MCF 10A (cell line): ENCODE measurements around the gene BAX. TPM values are rescaled to one million over a fixed set of nuclear protein-coding genes. Genes with fewer than 3 reads are reported as not detected.
A peak's percentile ranks its signal among the peaks of the same experiment; 100 is the strongest.

Source experiments
- BruUV-seq: library from RNA; stranded (reverse); fragments of 400-500 nt; replicated peaks from 2 replicates; lab custom pipeline; 2021; lab: Mats Ljungman, UMichigan
- CTCF ChIA-PET: fragments of 300-600 bp; sonication (Branson Sonifier 250); formaldehyde crosslinking; extraction: SDS; loops from one replicate; lab custom pipeline; 2021; ENCODE audit warnings: antibody characterized with exemption, inconsistent platforms; lab: Yijun Ruan, JAX
- POLR2A ChIA-PET: fragments of 300-600, 350-650 bp; sonication (Branson Sonifier 250); formaldehyde crosslinking; extraction: SDS; loops from one replicate; lab custom pipeline; 2020; ENCODE audit warnings: antibody characterized with exemption, inconsistent platforms; lab: Yijun Ruan, JAX
- DNase-seq: peaks from one replicate; pipeline ENCODE4 v3.0.0-alpha.2; 2018; ENCODE audit not compliant: unreplicated experiment
- H3K27ac Mint-ChIP-seq: one replicate; pipeline ENCODE4 v1.8.0; 2022; ENCODE audit warnings: mild to moderate bottlenecking, low read depth, mixed read lengths; ENCODE audit not compliant: unreplicated experiment
- H3K27me3 Mint-ChIP-seq: one replicate; pipeline ENCODE4 v1.8.0; 2022; ENCODE audit warnings: mixed read lengths; ENCODE audit not compliant: insufficient read depth, unreplicated experiment
- H3K36me3 Mint-ChIP-seq: one replicate; pipeline ENCODE4 v1.8.0; 2022; ENCODE audit warnings: mild to moderate bottlenecking, moderate library complexity, mixed read lengths; ENCODE audit not compliant: insufficient read depth, unreplicated experiment
- H3K4me1 Mint-ChIP-seq: one replicate; pipeline ENCODE4 v1.8.0; 2022; ENCODE audit warnings: mixed read lengths; ENCODE audit not compliant: insufficient read depth, unreplicated experiment
- H3K4me3 Mint-ChIP-seq: one replicate; pipeline ENCODE4 v1.8.0; 2022; ENCODE audit warnings: mild to moderate bottlenecking, moderate library complexity, mixed read lengths; ENCODE audit not compliant: unreplicated experiment
- H3K9me3 Mint-ChIP-seq: one replicate; pipeline ENCODE4 v1.8.0; 2022; ENCODE audit warnings: mixed read lengths; ENCODE audit not compliant: unreplicated experiment
- intact Hi-C: fragments of 100-400 bp; cut with micrococcal nuclease; formaldehyde crosslinking; loops from 2 replicates; pipeline ENCODE4 v1.14.1; 2022
- total RNA-seq: library from RNA; stranded (reverse); gene quantifications from 2 replicates; pipeline ENCODE4 v1.2.3, GENCODE V29; 2022
- TF ChIP-seq, protein P1 (sequence below): fragments of 200-600 bp; IDR thresholded peaks from one replicate; pipeline ENCODE4 v1.8.0; 2022; ENCODE audit warnings: antibody characterized with exemption, mild to moderate bottlenecking; ENCODE audit not compliant: unreplicated experiment

BAX gene
- total RNA-seq, 1 experiment from 2014 or later, result 152 TPM

DNA sequence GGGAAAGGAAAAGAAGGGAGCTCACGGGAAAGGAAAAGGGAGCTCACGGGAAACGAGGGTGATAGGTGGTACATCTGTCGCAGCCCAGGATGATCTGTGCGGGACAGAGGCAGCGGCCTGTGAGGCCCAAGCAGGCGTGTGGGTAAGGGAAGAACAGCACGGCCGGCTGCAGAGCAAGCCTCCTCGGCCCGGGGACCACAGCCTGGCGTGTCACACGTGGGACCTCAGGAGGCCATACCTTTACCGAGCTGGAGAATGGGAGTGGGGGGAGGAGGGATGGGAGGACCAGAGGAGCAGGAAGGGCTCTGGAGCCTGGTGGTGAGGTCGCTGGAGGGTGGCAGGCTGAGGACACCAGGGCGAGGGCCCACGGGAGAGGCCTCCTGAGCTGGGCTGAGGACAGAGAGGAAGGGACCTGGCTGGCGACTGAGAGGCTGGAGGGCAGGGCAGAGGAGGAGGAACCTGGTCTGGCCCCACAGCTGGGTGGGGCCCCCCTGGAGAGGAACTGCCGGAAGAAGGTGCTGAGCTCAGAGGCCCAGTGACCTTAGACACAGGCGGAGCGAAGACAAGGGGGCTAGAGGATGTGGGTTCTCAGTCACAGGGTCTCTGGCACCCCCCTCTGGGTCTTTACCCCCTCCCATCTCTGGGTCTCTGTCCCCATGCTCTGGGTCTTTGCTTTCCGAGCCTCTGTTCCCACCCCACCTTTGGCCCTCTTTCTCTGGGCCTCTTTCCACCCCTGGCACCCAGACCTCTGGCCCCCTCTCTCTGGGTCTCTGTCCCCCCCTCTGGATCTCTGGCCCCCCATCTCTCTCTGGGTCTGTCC, 7.6 kb downstream of the BAX start:
- DNase-seq, result peak; percentile 34
- BruUV-seq, result no TSS peak
- TF ChIP-seq, protein P1, sequence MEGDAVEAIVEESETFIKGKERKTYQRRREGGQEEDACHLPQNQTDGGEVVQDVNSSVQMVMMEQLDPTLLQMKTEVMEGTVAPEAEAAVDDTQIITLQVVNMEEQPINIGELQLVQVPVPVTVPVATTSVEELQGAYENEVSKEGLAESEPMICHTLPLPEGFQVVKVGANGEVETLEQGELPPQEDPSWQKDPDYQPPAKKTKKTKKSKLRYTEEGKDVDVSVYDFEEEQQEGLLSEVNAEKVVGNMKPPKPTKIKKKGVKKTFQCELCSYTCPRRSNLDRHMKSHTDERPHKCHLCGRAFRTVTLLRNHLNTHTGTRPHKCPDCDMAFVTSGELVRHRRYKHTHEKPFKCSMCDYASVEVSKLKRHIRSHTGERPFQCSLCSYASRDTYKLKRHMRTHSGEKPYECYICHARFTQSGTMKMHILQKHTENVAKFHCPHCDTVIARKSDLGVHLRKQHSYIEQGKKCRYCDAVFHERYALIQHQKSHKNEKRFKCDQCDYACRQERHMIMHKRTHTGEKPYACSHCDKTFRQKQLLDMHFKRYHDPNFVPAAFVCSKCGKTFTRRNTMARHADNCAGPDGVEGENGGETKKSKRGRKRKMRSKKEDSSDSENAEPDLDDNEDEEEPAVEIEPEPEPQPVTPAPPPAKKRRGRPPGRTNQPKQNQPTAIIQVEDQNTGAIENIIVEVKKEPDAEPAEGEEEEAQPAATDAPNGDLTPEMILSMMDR, result no peak
- Mint-ChIP-seq H3K27me3 (no peaks in the 10 kb centered on the region), H3K4me3 (peak overlapping the region; percentile 21), H3K27ac (peak overlapping the region; percentile 49), H3K4me1 (peaks cover 35% of the 10 kb centered on the region), H3K36me3 (peaks cover 70% of the 10 kb centered on the region), H3K9me3 (no peaks in the 10 kb centered on the region)
- ChIA-PET CTCF (interaction anchor here (1.2 kb wide), 1 partner anchor 9 kb away, joined by 3 read pairs; no protein-coding TSS in a partner anchor), POLR2A (interaction anchor here (0.7 to 4.1 kb wide), 3 partner anchors 8 to 90 kb away, joined by 3 to 23 read pairs (median 4); partner anchors contain the start of genes GYS1, PPP1R15A and RUVBL2)
- intact Hi-C loops, result no loop called here

DNA sequence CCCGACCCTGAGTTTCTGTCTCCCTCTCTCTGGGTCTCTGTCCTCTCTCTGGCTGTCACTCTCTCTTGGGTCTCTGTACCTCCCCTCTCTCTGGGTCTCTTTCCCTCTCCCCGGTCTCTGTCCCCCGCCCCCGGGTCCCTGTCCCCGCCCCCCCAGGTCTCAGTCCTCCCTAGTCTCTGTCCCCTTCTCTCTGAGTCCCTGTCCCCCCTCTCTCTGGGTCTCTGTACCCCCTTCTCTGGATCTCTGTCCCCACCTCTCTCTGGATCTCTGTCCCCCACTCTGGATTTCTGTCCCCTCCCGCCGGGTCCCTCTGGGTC, 8.1 kb downstream of the BAX start:
- intact Hi-C loops, result no loop called here
- ChIA-PET POLR2A (interaction anchor here (1.3 to 4.1 kb wide), 2 partner anchors 30 to 91 kb away, joined by 4 to 23 read pairs; partner anchors contain the start of genes GYS1, PPP1R15A and RUVBL2), CTCF (interaction anchor here (1.2 kb wide), 1 partner anchor 9 kb away, joined by 3 read pairs; no protein-coding TSS in a partner anchor)
- Mint-ChIP-seq H3K4me1 (peaks cover 35% of the 10 kb centered on the region), H3K27me3 (no peaks in the 10 kb centered on the region), H3K36me3 (peaks cover 67% of the 10 kb centered on the region), H3K4me3 (no peak overlapping the region), H3K9me3 (no peaks in the 10 kb centered on the region), H3K27ac (peak overlapping the region; percentile 49)
- TF ChIP-seq, protein P1, result no peak
- no peak for DNase-seq
- BruUV-seq, result no TSS peak

DNA sequence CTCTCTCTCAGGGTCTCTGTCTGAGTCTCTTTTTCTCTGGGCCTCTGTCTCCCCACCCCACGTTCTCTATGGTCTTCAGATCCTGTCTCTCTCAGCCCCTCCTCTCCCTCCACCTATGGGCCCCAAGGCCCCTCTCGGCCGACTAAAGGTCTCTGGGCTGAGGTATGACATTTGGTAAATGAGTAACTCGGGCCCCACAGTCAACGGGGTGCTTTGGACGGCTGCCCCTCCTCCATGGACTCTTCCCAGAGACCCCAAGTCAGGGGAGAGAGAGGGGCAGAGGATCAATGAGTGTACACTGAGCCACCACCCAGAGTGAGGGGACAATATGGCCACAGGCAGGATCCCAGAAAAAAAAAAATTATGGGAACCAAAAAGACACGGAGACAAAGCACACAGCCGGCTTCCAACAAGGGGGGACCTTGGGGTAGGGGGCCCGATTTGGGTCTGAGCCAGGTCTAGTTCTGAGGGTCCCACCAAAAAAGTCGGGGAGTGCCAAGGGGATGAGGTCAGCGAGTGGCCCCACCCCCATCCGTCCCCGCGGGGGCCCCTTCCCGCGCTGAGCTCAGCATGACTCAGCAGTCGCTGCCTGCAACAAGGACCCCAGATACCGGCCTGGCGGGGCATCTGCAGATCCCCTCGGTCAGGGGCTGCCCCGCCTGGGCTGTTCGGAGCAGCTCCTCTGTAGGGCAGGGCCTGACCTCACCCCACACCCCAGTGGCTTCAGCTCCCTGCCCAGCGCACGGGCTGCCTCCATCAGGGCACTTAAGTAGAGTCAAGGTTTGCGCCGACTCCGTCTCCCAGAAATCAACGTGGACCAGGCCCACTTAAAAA, 8.9 kb downstream of the BAX start:
- TF ChIP-seq, protein P1, result no peak
- peak; percentile 54 for DNase-seq
- POLR2A ChIA-PET, result interaction anchor here (4.9 to 5.3 kb wide), 3 partner anchors 9 to 89 kb away, joined by 38 to 98 read pairs (median 49); partner anchors contain the start of genes BAX, GYS1 and RUVBL2
- Mint-ChIP-seq H3K9me3 (no peaks in the 10 kb centered on the region), H3K4me3 (peak overlapping the region; percentile 97), H3K27me3 (no peaks in the 10 kb centered on the region), H3K36me3 (peaks cover 65% of the 10 kb centered on the region), H3K4me1 (peaks cover 35% of the 10 kb centered on the region), H3K27ac (peak overlapping the region; percentile 49)
- CTCF ChIA-PET, result interaction anchor here (1.2 kb wide), 1 partner anchor 29 kb away, joined by 3 read pairs; the partner anchor contains the start of gene GYS1
- no TSS peak for BruUV-seq
- intact Hi-C loops, result loop anchor here (2.0 kb wide), 1 partner anchor 89 kb away; no protein-coding TSS in a partner anchor
